HG02852 (cell line): ENCODE measurements around the gene CENPX.
"Not testable (repeated sequence)": the region's sequence is repeated elsewhere in the genome, so short reads cannot be mapped to it uniquely, and the experiment has no call there.

Experiments
- ATAC-seq: cut with Tn5 transposase; IDR thresholded peaks from one replicate; pipeline ENCODE4 v1.9.1; 2021; ENCODE audit warnings: mild to moderate bottlenecking, moderate library complexity; ENCODE audit not compliant: unreplicated experiment

Gene CENPX

DNA sequence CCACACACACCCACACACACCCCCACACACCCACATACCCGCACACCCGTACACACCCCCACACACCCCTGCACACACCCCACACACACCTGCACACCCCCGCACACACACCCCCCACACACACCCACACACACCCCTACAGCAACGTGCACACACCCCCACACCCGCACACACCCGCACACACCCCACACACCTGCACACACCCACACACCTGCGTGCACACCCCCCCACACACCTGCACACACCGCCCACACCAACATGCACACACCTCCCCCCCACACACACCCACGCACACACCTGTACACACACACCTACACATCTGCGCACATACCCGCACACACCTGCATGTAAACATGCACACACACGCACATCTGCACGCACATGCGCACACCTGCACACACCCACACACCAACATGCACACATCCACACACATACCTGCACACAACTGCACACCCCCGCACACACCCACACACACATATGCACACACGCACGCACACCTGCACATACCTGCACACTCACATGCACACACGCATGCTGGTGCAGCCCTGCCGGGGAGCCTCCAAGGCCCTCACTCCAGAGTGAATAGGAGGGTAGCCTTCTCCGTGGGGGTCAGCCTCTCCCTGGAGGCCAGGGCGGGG, 37.8 kb downstream of the CENPX start:
- ATAC-seq, result no peak

DNA sequence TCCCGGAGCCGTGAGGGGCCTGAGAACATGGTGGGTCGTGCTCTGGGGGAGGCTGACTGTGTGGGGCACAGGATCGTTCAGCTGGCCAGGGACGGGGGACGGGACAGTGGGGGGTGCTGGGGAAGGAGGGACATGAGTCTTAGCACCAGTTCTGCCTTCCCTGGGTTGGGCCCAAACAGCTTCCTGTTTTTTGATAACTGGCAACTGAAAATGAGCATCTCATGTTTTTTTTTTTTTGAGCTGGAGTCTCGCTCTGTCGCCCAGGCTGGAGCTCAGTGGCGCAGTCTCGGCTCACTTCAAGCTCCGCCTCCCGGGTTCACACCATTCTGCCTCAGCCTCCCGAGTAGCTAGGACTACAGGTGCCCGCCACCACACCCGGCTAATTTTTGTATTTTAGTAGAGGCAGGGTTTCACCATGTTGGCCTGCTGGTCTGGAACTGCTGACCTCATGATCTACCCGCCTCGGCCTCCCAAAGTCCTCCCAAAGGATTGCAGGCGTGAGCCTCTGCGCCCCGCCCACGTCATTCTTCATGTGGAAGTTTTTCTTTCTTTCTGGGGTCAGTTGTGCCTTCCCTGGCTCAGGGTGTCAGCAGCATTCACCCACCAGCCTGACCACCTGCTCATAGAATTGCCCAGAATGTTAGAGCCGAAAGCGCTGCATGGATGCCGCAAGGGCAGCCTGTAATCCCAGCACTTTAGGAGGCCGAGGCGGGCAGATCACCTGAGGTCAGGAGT, 38.9 kb downstream of the CENPX start:
- no peak for ATAC-seq

DNA sequence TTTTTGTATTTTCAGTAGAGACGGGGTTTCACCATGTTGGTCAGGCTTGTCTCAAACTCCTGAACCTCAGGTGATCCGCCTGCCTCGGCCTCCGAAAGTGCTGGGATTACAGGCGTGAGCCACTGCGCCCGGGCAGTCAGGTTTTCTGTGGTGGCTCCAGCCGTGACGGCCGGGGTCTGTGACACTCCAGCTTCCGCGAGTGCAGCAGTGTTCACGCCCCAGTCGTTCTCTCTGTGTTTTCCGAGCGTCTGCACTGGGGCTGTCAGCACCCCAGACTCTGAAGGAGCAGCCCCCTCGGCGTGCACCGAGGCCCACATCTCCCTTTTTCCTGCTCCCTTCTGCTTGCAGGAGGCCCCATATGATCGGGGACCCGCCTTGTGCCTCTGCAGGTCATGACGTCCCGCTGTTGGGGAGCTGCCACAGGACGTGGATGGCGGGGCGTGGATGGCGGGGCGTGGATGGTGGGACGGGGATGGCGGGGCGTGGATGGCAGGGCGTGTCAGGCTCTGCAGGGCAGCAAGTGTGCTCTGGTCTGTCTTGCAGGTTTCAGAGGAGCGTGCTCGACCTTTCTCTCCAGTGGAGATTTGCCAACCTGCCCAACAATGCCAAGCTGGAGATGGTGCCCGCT, 39.6 kb downstream of the CENPX start:
- ATAC-seq, result no peak

DNA sequence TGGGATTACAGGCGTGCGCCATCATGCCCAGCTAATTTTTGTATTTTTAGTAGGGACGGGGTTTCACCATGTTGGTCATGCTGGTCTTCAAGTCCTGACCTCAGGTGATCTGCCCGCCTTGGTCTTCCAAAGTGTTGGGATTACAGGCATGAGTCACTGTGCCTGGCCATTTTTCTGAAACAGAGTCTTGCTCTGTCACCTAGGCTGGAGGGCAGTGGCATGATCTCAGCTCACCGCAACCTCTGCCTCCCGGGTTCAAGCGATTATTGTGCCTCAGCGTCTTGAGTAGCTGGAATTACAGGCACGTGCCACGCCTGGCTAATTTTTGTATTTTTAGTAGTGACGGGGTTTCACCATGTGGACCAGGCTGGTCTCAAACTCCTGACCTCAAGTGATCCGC, 41.2 kb downstream of the CENPX start:
- not testable (repeated sequence) for ATAC-seq

DNA sequence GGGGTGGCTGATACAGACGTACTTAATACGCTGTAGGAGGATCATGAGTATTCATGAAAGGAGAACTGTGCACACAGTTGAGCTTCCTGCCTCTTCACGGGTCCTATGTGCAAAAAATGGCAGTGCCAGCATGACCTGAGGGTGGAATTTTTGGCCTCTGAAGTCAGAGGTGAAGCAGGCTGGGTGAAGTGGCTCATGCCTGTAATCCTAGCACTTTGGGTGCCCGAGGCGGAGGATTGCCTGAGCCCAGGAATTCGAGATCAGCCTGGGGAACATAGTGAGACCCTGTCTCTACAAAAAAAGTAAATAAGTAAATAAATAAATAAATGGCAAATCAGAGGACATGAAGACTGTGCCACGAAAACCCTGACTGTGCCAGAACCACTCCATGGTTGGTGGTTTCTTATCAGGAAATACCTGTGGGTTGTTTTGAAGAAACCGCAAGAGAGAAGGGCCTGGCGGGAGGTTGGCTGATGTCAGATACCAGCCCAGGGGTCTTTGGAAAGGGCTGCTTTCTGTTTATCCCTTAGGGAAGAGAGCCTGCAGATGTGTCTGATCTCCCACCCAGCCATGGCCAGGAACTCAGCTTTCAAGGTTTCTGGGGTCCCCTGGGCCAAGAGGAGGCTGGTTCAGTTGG, 41.9 kb downstream of the CENPX start:
- no peak for ATAC-seq

DNA sequence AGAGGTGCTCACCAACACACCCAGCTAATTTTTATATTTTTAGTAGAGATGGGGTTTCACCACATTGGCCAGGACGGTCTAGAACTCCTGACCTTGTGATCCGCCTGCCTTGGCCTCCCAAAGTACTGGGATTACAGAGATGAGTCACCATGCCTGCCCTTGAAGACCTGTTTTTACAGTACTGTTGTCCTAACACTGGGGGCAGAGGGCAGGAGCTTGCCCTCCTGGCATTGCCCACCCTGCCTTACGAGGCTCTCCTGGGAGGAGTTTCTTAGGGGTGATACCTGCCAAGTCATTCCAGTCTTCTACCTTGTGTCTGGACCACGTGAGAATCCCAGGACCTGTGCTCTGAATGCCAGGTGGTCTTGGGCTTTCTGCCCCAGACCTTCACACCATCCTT, 42.6 kb downstream of the CENPX start:
- no peak for ATAC-seq

DNA sequence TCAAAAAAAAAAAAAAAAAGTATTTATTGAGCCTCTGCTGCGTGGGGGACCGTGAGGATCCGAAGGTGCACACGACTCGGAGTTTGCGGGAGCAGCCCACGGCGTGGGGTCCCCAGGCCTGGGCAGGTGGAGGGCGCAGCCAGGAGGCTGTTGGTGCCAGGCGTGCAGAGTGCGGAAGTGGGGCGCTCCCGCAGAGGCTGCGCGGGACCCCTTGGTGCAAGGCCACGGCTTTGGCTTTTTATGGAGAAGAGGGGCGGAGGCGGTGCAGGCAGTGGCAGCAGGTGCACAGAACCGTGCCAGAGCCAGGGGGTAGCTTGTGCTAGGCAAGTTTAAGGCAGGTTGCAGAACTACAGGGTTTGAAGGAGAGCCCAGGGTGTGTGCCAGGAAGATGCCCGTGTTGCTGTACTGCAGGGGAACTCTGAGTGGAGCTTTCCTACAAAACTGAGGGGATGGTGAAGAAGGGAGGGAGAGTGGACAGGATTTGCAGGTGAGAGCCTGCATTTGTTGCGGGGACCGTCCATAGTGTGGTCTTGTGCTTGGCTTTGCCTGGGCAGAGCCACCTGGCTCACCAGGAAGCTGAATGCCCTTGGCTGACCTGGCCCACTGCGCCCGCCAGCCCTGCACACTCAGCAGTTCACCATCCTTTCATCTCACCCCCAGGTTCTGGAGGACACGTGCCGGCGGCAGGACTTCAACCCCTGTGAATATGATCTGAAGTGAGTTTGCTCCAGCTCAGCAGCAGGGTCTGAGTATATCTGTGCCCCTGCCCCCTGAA, 44.0 kb downstream of the CENPX start:
- ATAC-seq, result no peak

DNA sequence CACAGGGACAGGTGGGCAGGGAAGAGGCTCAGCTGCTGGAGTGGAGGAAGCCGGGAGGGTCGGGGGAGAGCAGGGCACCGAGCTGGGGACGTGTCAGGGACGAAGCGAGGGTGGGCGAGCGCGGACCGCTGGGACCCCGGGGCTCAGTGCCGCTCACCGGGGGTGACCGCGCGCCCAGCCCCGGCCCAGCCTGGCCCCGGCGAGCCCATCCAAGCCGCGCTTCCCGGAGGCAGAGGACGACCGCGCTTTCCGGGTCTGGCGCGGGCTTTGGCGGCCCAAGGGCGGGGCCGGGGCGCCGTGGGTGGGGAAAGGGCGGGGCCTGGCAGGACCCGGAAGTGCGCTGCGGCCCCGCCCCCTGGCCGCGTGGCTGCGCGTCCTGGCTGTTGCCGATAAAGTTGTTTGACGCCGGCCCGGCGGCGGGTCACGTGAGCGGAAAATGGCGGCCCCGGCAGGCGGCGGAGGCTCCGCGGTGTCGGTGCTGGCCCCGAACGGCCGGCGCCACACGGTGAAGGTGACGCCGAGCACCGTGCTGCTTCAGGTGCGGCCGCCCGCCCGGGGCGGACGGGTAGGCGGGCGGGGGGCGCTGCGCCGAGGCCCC, 45.4 kb downstream of the CENPX start, which contains the start of gene ASPSCR1:
Gene ASPSCR1, plus strand, starts transcription at position 419 of the 598 bp plus-strand sequence. Its CDS starts 18 bp downstream, at position 437.
- ATAC-seq, result peak; percentile 77

DNA sequence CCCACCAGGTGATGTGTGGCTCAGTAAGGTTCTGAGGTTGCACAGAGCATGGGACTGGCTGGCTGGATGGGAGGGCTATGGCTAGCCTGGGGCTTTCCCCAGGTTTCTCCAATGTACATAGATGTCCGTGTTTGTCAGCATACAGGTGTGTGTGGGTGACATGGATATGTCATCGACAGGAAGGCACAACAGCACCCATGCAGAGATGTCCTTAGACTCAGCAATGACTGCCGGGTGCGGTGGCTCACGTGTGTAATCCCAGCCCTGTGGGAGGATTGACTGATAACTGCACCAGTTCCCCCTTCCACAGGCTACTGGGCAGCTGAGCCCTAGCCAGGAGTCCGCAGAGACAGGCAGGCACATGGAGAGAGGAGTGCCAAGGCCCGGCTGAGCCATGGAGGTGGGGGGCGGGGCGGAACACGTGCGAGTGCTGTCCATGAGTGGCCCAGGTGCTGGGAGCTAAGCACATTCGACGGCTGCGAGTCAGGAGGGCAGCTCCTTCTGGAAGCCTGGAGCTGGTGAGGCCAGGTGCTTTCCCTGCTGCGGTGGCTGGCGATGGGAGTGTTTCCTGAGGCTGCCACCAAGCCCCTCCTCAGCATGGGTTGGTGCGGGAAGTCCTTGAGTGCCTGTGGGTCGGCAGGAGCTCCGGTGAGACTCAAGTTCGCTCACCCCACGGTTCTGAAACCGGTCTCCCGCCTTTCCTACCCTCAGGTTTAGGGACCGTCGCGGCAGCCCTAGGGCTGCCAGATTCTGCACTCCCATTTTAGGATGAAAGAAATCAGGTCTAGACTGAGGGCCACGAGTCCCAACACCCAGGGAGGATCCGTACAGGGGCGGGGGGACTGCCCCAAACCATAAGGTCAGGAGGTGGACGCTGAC, 46.1 kb downstream of the CENPX start:
- ATAC-seq, result peak; percentile 3

DNA sequence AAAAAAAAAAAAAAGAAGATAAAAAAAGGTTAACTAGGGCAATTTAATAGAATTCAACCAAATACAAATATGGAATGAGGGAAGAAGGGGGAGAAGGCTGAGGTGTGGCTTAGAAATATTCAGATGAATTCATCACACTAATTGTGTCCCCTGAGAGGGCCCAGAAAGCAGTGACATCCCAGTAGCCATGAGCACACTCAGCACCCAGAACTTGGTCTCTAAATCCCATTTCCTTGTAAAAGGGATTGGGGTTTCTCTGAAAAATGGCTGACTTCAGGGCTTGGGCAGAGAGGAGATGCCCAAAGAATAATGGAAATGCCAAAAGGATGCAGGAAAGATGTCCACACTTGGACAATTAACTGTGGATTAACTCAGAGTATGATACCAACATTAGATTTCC, 49.2 kb downstream of the CENPX start:
- ATAC-seq, result no peak

DNA sequence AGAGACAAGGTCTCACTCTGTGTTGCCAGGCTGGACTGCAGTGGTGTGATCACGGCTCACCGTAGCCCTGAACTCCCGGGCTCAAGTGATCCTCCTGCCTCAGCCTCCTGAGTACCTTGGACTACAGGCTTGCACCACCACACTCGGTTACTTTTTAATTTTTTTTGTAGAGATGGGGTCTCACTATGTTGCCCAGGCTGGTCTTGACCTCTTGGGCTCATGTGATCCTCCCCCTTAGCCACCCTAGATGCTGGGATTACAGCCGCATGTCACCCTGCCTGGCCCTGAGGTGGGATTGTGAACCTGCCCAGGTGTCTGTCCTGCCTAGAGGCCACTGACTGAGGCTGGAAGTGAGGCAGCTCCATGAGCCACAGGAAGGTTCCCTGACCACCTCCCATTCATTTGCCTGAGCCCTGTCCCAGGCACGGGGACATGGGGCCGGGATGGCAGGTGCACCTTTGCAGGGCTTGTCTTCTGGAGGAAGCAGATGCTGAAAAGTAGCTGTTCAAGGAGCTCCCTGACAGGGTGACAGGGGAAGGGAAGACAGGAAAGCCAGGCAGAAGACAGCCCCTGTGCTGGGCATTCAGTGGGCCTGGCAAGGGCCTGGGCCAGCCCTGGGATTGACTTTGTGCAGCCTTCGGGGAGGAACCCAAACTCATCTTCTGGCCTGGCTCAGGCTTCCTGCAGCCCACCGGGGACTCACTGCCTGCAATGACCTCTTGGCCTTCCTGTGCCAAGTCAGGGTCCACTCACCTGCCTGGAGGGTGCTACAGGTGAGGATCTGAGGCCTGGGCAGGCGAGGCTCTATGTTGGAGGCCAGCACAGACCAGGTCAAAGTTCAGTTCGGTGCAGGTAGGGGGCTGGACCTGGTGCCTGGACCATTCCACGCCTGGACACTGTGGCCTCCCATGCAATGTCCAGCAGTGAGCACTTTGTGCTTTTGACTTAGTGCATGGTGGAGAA, 53.5 kb downstream of the CENPX start:
- ATAC-seq, result no peak
